NCI-H2081 treated with DMSO at 0.1 percent for 48 hours (cell line): ENCODE measurements around the gene KRTAP4-6.
"Not testable (repeated sequence)": the region's sequence is repeated elsewhere in the genome, so short reads cannot be mapped to it uniquely, and the experiment has no call there.

Source experiments
- DNase-seq: peaks from one replicate; lab custom pipeline; 2025; lab: John Stamatoyannopoulos, UW

Gene KRTAP4-6

DNA sequence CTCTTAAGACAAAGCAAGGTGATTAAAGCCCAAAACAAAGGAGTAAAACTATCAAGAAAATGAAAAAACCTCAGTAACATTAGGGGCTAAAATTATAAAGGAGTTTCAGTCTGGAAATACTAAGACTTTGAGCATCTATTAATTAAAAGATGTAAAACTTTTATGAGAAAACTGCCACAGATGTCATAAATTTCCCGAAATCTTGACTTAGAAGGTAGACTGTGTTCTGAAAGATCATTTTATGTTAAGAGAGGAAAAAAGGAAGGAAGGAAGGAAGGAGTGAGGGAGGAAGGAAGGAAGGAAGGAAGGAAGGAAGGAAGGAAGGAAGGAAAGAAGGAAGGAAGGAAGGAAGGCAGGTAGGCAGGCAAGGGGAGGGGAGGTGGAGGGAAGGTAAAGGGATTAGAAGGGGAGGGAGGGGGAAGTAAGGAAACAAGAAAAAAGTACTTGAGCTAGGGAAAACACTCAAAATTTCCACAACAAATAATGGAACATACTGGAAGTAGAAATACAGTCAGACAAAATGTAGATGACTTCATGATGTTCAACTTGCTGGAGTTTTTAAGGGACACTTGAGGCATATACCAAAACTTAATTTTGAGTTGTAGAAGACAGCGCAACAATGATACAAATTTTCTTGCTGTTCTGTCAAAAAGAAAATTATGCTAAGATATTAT is 7.3 kb upstream of the KRTAP4-6 start:
- DNase-seq, result no peak

DNA sequence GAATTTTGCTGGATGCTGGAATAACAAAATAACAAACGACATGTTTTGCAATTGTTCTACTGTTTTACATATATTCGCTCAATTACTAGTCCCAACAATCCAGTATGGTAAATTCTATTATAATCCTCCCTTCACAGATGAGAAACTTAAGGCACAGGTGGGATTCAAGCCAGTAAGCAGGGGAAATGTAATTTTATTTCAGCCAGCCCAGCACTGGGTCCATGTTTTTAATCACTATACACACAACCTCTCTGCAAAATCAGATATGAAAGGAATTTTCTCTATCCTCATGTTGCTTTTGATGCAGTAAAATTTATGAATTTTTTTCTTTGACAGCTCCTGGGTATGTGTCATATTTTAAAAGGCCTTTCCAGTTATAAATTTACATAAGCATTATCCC is 4.9 kb upstream of the KRTAP4-6 start:
- no peak for DNase-seq

DNA sequence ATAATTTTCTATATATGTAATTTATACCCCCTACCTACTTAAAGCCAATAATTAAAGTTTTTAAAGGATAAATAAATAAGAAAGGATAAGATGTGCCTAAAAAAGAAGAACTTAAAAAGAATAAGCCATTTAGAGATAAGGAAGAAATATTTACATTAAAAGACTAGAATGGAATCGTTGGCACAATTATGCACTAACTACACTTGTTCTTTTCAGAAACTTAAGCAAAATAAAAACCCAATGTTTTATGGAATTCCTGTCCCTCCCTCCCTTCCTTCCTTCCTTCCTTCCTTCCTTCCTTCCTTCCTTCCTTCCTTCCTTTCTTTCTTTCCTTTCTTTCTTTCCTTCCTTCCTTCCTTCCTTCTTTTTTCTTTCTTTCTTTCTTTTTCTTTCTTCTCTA is 4.5 kb upstream of the KRTAP4-6 start:
- DNase-seq, result no peak

DNA sequence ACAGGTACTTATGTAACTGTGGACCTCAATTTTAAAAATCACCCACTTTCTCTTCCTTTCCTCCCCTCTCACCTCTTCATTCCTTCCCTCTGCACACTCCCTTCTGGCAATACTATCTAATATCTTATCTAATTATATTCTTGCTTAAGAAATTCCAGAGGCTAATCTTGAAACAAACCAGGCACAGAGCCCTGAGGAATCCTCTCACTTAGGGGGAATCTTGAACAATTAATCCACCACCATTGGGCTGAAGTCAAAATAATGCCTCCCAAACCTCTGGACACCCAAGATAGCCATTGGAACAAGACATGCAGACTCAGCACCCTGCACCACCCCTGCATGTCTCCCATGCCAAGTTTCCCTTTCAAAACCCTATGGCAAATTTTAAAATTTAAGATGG is 1.0 kb upstream of the KRTAP4-6 start:
- no peak for DNase-seq

DNA sequence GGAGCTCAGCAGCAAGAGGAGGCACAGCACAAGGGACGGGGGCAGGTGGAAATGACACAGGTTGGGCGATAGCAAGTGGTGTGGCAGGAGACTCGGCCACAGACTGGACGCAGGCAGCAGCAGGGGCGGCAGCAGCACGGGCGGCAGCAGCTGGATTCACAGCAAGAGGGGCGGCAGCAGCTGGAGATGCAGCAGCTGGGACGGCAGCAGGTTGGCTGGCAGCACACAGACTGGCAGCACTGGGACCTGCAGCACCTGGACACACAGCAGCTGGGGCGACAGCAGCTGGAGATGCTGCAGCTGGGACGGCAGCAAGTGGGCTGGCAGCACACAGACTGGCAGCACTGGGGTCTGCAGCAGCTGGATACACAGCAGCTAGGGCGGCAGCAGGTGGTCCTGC is 479 bp downstream of the KRTAP4-6 start:
- DNase-seq, result not testable (repeated sequence)

DNA sequence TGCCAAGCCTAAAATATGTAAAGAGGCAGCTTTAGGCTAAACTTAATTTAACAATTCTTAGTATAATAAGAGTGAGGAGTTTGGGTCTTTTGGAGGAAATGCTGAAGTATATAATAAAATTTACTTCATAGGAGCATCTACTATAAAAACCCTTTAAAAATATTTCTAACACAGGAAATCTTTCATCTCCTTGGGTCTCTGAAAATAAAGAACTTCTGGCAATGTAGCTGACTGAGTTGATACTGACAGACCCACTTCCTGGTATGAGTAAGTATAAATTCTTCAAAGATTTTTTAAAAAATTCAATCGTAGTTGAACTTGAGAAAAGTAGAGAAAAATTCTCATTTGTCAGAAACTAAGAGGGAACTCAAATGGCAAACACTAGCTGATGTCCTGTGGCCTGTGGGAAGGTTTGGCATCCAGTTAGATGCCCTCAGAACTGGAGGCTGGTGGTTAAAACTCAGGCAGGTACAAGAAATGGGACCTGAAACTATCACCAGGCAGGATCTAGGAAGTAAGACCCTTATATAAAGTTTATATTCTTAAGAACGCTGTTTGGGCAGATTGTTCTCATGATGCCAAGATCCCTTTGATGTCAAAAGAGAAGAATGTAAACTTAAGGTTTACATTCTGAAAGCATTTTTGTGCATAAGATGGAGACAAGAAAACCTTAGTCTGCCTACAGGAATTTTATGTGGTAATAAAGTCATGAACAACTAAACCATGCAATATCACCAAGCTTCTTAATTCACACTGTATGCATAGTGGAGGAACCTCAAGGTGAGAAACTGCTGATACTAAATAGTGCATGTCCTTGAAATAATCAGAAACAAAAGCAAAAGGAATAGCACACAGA is 6.2 kb downstream of the KRTAP4-6 start:
- no peak for DNase-seq

DNA sequence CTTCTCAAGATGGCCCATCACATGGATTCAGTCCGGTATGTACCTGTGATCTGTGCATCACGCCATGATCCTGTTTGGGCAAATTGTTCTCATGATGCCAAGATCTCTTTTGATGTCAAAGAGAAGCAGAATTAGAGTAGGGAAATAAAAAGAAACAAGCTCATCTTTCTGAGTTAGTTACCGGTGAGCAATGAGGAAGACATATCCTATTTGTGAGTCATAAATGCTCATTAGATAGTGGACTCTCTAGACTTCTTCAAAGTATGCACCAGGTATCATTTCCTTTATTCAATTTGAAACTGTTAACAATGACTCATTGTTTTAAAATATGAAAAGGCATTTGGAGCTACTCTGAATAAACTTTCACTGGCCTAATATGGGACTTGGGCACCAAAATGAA is 8.4 kb downstream of the KRTAP4-6 start:
- no peak for DNase-seq

DNA sequence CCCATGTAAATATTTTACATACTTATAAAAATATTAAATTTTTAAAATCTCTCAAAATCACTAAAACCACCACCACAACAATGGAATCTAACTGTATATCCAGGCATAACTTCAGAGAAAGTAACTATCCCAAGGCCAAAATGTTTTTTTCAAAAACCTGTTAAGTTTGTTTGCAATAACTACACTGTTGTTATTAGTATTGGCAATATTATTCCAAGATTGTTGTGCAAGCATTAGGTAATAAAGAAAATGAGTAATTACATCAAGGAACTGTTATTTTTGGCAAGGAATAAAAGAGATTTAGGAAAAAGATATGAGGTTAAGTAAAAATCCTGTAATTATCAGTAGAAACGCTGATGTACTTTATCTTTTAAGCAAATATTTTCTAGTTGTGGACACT is 13.0 kb downstream of the KRTAP4-6 start:
- DNase-seq, result no peak

DNA sequence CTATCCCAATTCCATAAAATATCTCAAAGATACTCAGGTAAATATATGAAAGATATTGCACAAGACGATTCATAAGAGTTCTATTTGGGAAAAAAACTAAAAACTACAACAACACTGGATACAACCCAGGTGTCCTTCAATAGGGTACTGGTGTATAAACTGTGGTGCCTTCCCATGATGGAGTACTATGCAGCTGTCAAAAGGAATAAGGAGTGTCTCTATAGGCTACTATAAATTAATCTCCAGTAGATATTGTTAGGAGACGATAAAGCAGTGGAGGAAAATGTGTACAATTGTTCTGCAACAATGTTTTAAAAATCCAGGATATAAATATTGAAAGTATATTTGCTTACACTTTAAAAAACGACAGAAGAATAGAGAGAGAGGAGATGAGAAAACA is 13.9 kb downstream of the KRTAP4-6 start:
- no peak for DNase-seq

DNA sequence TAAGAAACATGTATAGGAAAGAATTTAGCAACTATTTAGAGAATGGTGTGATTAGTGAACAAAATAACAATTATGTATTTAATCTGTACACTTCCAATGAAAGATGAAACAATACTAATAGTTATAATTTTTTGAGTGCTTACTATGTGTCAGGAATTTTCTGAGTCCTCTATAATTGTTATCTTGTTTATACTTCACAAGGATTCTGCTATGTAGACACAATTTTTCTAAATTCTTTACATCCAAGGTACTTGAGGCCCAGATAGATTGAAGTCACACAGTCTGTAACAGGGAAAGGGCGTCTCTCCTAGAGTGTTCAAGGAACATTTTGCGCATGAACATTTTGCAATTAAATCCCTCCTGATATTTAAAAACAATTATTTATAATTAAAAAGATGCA is 15.3 kb downstream of the KRTAP4-6 start:
- no peak for DNase-seq

DNA sequence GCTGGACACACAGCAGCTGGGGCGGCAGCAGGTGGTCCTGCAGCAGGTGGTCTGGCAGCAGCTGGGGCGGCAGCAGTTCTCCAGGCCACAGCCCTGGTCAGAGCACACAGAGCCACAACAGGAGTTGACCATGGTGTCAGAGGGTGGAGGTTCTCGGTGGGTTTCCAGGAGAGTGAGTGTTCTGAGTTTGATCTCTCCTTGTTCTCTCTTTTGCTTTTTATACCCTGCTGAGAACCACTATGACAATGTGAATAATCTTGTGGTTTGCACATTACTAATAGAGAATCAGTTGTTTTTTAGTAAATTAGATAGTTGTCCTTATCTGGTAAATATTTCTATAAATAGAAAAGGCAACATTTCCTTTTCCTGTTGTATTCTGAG is 16.4 kb downstream of the KRTAP4-6 start, which contains the start of gene KRTAP4-12:
Gene KRTAP4-12 (minus strand): TSS at position 192 of the 381 bp plus-strand sequence. CDS start 60 bp downstream, at position 132.
- not testable (repeated sequence) for DNase-seq

DNA sequence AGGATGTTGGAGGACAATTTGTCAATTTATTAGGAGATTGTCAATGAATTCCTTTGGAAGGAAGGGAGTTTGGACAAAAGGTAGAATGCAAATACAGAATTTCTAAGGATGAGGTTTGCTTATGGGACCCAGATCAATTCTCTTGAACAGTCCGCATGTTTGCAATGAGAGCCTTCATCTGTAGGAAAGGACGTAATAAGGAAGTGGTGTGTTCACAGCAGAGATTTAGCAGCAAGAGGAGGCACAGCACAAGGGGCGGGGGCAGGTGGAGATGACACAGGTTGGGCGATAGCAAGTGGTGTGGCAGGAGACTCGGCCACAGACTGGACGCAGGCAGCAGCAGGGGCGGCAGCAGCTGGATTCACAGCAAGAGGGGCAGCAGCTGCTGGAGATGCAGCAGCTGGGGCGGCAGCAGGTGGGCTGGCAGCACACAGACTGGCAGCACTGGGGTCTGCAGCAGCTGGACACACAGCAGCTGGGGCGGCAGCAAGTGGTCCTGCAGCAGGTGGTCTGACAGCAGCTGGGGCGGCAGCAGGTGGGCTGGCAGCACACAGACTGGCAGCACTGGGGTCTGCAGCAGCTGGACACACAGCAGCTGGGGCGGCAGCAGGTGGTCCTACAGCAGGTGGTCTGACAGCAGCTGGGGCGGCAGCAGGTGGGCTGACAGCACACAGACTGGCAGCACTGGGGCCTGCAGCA is 16.9 kb downstream of the KRTAP4-6 start:
- DNase-seq, result not testable (repeated sequence)

DNA sequence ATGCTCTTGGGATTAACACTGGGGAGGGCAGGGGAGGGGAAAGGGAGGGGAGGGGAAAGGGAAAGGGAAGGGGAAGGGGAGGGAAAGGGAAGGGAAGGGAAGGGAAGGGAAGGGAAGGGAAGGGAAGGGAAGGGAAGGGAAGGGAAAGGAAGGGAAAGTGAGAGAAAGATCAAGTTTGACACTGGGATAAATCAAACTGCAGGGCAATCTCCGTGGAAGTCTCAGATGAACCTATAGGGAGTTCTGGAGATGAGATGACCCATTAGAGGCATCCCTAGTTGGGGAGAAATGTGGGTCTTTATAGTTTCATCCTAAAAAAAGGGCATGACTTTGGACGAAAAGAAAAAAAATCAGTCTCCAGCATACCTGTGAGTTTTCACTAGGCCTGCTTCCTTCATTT is 18.6 kb downstream of the KRTAP4-6 start:
- no peak for DNase-seq

DNA sequence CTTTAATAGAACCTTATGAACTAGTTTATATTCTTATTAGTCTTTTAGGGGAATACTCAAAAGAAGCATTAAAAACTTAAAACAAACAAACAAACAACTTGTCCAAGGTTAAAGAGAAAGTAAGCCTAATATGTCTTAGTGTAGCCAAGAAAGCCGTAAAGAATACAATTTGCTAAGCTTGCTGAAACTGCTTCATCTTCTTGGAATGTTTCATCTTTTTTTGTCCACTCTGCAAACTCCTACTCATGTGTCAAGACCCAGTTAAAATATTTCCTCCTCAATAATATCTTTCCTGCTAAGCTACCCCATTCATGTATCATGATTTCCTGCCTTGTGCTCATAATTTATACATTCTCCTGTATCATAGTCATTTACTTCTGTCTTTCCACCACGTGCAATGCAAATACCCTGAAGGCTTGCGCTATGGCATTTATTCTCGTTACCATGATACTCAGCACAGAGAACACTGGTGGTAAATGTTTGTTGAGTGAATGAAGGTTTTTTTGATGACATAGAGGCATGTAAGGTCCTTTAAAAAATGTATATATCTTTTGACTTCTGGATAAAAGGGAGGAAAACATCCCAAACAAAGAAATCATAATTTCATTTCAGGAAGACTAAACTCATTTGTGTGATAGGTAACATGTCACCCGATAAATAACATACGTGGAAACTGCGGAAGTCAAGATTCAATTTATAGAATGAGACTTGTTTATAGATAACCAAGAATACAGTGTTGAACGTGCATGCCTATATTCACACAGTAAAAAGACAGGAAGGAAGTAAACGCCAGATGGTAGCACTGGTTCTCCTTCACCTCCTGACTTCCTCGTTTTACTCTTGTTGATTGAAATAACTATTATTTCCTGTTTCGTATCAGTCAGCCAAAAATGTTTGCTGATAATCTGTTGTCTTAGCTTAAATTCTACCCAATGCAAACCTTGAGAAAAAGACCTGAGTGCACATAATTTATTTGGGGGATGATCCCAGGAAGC is 20.4 kb downstream of the KRTAP4-6 start:
- not testable (repeated sequence) for DNase-seq

DNA sequence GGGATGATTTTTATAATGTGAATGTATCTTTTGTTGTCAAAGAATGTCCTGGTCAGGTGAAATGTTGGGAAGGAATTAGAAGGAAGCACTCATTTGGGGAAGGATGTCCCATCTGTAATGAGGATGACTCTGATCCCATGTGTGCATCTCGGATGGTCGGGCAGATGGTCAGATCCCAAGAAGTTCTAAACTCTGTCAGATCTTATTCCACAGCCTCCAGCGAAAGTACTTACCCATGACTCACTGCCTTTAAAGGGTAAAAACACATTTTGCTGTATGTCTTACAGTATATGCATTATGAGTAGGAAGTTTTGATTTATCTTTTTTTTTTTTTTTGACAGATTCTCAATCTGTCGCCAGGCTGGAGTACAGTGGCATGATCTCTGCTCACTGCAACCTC is 21.6 kb downstream of the KRTAP4-6 start:
- DNase-seq, result no peak

DNA sequence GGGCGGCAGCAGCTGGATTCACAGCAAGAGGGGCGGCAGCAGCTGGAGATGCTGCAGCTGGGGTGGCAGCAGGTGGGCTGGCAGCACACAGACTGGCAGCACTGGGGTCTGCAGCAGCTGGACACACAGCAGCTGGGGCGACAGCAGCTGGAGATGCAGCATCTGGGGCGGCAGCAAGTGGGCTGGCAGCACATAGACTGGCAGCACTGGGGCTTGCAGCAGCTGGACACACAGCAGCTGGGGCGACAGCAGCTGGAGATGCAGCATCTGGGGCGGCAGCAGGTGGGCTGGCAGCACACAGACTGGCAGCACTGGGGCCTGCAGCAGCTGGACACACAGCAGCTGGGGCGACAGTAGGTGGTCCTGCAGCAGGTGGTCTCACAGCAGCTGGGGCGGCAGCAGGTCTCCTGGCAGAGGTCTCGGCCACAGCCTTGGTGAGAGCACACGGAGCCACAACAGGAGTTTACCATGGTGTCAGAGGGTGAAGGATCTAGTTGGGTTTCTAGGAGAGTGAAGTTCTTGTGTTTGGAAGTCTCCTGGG is 22.4 kb downstream of the KRTAP4-6 start, which contains the start of gene KRTAP4-11:
Gene KRTAP4-11 (minus strand): TSS at position 528 of the 541 bp plus-strand sequence. CDS start 58 bp downstream, at position 470.
- DNase-seq, result not testable (repeated sequence)

DNA sequence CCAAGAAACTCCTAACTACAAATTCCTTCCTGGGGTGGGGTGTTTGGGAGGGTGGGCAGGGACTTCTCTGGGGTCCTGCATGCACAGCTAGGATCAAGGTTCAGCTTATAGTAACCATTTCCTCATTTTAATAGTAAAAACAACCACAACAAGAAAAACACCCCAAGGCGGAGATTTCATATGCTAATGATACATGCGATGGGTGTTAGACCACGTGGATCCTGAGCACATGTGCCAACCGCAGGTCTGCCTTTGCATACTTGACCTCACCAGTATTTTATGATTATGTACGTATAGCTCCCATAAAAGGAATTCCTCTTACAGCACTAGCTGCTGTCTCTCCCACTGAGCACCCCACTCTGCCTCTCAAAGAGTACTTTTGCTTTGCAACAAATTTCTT is 24.0 kb downstream of the KRTAP4-6 start:
- DNase-seq, result no peak

DNA sequence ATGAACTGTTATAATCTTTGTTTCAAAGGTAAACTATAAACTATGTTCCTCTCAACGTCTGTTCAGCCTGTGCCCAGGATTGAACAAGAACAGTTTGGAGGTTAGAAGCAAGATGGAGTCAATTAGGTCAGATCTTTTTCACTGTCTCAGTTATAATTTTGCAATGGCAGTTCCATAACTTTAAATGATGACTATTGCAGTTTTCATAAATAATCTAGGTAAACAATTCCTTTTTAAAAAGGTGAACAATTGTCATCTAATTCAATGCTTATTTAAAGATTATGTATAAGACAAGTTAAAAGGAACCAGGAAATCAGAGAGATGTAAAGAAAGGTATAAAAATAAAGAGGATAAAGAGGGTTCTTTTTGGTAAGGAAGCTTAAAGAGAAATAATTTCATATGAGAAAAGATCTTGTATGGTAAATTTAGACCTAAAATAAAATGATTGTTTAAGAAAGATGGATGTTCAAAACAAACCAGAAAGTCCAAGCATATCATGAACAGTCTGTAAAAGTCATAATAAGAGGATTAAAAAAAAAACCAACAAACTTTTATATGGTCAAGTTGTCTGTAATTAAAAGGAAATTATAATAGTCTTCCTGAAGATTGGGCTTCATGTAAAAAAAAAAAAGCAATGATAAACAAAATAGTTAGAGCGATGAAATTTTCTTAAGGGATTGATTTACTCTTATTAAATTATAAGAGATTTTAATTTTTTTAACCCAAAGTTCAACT is 29.0 kb downstream of the KRTAP4-6 start:
- no peak for DNase-seq

DNA sequence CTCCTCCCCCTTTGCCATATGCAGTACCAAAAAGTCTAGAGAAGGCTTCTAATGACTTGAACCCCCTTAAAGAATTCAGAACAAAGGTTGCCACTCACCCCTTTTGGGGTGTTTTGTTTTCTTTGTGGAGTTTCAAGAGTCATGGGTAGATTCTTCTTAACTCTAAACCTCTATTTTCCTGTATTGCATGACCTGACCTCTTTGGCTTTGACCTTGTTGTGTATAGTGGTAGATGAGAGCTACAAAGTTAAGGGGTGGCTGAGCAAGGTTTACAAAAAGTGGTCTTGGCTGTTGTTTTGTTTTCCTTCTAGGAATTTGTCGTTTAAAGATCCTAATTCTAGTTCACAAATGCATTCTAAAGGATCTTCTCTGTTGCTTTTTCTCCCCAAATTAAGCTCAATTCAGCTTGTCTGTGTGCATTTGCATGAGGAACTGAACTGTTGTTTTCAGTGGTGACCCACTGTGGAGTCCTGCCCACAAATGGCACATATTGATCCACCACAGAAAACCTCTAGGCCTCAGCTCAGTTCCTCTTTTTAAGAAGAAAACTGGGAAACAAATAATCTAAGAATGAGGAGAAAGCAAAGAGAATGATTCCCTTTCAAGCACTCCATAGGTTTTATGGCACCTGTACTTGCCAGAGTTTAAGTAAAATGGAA is 31.5 kb downstream of the KRTAP4-6 start:
- DNase-seq, result not testable (repeated sequence)

DNA sequence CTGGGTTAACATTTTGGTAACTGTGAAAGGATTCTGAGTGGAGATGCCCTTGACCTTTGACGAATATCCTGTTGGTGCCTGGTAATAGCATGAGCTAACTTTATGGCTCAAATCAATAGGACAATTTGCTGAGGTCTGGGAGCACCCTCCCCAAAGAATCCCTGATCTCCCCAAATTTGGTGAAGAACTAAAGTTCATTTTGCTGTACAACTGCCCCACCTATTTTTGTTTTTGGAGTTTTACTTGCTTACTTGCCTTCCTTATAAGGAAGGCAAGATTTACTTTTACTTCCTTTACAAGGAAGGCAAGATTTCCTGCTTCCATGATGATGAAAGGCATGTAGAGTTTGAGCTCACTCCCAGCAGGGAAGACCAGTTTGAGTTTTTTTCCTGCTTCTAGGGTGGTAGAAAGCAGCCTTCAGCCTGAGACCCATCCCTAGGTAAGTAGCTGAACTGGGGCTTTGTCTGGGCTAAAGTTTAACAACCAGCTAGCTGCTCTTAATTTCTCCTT is 32.3 kb downstream of the KRTAP4-6 start:
- DNase-seq, result no peak
